Activated T-helper 2 cell treated with anti-CD3 and anti-CD28 coated beads, Interferon-gamma antibody, Interleukin-2, Interleukin-4, amounts not matched to agents 10 μg/mL and 5 μg/mL and 100 μg/mL, durations not matched to agents 14 hours and 24 hours and 36 hours (primary cell): Measurements from ENCODE around the gene CCL3. TPM values are rescaled to one million over a fixed set of nuclear protein-coding genes. Genes with fewer than 3 reads are reported as not detected.
A peak's percentile ranks its signal among the peaks of the same experiment; 100 is the strongest.
"Not testable (repeated sequence)": the region's sequence is repeated elsewhere in the genome, so short reads cannot be mapped to it uniquely, and the experiment has no call there.

ENCODE experiments used
- DNase-seq: peaks from one replicate; pipeline ENCODE4 v3.0.0; 2021; ENCODE audit warnings: low spot score
- H3K27ac Mint-ChIP-seq: one replicate; pipeline ENCODE4 v1.8.0; 2021; ENCODE audit warnings: mixed read lengths
- H3K27me3 Mint-ChIP-seq: one replicate; pipeline ENCODE4 v1.8.0; 2021; ENCODE audit warnings: low read depth, mixed read lengths
- H3K36me3 Mint-ChIP-seq: one replicate; pipeline ENCODE4 v1.8.0; 2021; ENCODE audit warnings: low read depth, mixed read lengths
- H3K4me1 Mint-ChIP-seq: one replicate; pipeline ENCODE4 v1.8.0; 2021; ENCODE audit warnings: low read depth, mixed read lengths
- H3K4me3 Mint-ChIP-seq: one replicate; pipeline ENCODE4 v1.8.0; 2021; ENCODE audit warnings: low read depth, mild to moderate bottlenecking, moderate library complexity, mixed read lengths
- H3K9me3 Mint-ChIP-seq: one replicate; pipeline ENCODE4 v1.8.0; 2021; ENCODE audit warnings: mixed read lengths
- intact Hi-C: fragments of 100-400 bp; cut with micrococcal nuclease; formaldehyde crosslinking; loops from one replicate; pipeline ENCODE4 v1.15.1; 2023
- total RNA-seq: library from RNA; stranded (reverse); gene quantifications from 2 replicates; pipeline ENCODE4 v1.2.3, GENCODE V29; 2022

The CCL3 gene
- total RNA-seq, 1 donor from 2014 or later = 218 TPM

DNA sequence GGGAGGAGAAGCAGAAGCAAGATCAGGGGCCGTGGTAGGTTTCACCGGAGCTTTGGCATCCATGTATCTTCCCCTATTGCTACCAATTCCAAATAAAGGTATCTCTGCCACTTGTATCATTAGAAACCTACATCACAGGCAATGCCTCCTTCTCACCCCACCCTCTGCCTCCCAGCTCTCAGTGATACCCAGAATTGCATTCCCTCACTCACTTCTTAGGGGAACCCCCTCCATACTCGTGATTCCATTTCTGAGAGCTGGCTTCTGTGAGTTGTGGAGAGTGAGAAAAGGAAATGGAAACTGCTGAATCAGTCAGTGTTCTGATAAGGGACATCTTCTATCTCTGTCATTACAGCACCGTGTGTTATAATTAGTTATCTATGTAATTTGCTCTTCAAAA, 2.3 kb upstream of the CCL3 start:
- DNase-seq = no peak
- peaks cover 40% of the 10 kb centered on the region for H3K4me1 Mint-ChIP-seq
- no peak overlapping the region for H3K4me3 Mint-ChIP-seq
- H3K27ac Mint-ChIP-seq = no peak overlapping the region
- H3K27me3 Mint-ChIP-seq = peaks cover 24% of the 10 kb centered on the region
- H3K36me3 Mint-ChIP-seq = no peaks in the 10 kb centered on the region
- intact Hi-C loops = loop anchor here (5.0 kb wide), 1 partner anchor 195 kb away; no protein-coding TSS in a partner anchor
- H3K9me3 Mint-ChIP-seq = no peaks in the 10 kb centered on the region

DNA sequence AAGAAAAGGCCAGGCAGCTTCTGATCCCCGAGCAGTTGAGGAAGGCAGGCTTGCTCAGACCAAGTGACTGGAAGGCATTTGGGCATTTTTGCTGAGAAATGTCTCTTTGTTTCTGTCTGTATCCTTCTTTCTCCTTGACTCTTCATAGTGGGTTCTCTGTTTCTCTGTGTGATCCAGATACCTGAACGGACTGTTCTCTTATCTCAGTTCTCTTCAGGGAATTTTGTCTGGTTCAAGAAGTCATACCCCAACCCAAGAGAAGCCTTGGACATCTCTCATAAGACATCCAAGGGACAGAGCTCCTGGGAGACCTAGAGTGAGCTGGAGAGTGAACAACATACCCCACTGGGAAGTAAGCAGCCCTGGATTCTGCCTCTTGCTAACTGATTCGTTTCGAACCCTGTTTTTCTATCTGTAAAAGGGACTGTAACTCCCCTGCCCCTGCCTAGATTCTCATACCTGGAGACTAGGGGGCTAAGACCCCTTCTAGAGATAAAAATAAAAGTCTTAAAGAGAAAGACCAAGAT, 541 bp downstream of the CCL3 start:
- DNase-seq = no peak
- Mint-ChIP-seq H3K27ac (peak overlapping the region; percentile 36), H3K4me3 (peak overlapping the region; percentile 56), H3K27me3 (peaks cover 19% of the 10 kb centered on the region), H3K4me1 (peaks cover 43% of the 10 kb centered on the region), H3K9me3 (no peaks in the 10 kb centered on the region), H3K36me3 (no peaks in the 10 kb centered on the region)
- intact Hi-C loops = no loop called here

DNA sequence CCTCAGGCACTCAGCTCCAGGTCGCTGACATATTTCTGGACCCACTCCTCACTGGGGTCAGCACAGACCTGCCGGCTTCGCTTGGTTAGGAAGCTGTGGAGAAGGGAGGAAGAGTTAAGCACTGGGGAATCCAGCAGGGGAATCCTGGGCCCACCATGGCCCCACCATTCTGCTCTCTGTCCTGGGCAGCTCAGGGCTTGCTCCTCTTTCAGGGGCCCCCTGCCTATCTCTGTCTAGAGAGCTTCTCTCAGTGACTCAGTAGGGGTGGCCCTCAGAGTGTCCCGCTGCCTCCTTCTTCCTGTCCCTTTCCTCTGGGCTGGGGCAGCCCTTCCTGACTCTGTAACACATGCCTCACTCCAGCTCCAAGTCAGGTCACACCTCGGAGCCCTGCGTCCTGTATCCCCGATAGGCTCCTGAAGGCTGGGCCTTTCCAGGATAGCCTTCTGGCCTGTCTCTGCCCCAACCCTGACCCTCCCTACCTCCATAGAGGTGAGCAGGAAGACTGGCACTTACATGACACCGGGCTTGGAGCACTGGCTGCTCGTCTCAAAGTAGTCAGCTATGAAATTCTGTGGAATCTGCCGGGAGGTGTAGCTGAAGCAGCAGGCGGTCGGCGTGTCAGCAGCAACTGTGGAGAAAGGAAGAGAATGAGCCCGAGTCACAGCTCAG, 1.1 kb downstream of the CCL3 start:
- Mint-ChIP-seq H3K9me3 (no peaks in the 10 kb centered on the region), H3K4me1 (peaks cover 43% of the 10 kb centered on the region), H3K4me3 (peak overlapping the region; percentile 56), H3K27ac (peak overlapping the region; percentile 36), H3K36me3 (no peaks in the 10 kb centered on the region), H3K27me3 (peaks cover 18% of the 10 kb centered on the region)
- intact Hi-C loops = no loop called here
- DNase-seq = no peak

DNA sequence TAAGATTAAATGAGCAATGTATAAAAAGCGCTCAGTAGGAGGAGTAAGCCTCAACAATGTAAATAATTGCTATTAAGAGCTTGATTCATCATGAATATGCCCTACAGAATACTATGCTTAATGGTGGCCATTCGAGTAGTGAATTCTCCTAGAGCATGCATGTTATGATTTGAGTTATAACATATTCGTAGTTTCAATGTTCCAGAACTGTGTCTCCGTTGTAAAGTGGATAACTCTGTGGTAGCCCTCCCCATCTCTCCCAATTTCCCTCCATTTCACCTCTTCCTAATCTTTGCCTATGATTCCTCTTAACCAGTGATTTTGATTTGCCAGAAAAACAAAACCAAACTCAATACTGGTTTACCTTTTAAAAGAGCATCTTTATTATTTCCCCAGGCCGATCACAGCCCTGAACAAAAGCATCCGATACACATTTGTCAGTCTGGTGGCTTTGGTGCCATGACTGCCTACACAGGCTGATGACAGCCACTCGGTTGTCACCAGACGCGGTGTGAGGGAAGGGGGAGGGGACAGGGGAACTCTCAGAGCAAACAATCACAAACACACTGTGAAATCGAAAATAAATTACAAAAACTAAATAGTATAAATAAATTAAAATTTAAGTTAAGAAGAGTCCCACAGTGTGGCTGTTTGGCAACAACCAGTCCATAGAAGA, 1.9 kb downstream of the CCL3 start:
- DNase-seq, H3K9me3 Mint-ChIP-seq, intact Hi-C loops, H3K4me3 Mint-ChIP-seq, H3K36me3 Mint-ChIP-seq, H3K27ac Mint-ChIP-seq: not testable (repeated sequence)
- peaks cover 47% of the 10 kb centered on the region for H3K4me1 Mint-ChIP-seq
- peaks cover 14% of the 10 kb centered on the region for H3K27me3 Mint-ChIP-seq

DNA sequence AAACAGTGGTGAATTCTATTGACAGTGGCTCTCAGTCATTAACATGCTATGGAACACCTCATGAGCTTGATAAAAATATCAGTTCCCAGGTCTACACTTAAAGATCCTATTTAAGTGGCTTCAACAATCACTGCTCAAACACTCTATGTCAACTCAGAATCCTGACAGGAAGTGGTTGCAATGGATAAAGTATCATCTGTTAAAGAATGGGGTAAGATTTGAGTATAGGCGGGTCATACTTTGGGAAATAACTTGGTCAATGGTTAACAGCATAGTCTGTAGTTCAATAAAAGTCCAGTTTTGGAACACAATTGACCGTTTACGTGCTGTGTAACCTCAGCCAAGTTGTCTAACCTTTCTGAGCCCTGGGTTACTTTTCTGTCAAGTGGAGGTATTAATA, 2.5 kb downstream of the CCL3 start:
- H3K36me3 Mint-ChIP-seq, intact Hi-C loops, H3K9me3 Mint-ChIP-seq, H3K27ac Mint-ChIP-seq, H3K4me3 Mint-ChIP-seq, DNase-seq: not testable (repeated sequence)
- Mint-ChIP-seq H3K27me3 (peaks cover 14% of the 10 kb centered on the region), H3K4me1 (peaks cover 47% of the 10 kb centered on the region)

DNA sequence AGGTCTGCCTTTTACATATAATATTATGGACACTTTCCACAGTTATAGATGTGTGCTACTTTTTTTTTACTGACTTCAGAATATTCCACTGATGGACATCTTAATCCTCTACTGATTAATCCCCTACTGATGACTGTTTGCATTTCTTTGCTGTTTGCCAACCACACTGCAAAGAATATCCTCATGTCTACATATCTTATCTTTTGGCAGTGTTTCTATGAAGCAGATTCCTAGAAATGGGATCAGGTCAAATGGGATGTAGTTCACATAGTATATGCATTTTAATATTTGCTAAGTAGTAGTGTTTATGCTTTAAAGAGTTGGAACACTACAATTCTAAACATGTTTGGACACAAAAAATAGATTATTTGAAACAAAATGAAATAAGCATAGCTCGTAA, 3.2 kb downstream of the CCL3 start:
- Mint-ChIP-seq H3K27me3 (peaks cover 13% of the 10 kb centered on the region), H3K4me1 (peaks cover 47% of the 10 kb centered on the region), H3K36me3 (no peaks in the 10 kb centered on the region), H3K4me3 (no peak overlapping the region), H3K9me3 (no peaks in the 10 kb centered on the region), H3K27ac (no peak overlapping the region)
- DNase-seq = no peak
- intact Hi-C loops = no loop called here

DNA sequence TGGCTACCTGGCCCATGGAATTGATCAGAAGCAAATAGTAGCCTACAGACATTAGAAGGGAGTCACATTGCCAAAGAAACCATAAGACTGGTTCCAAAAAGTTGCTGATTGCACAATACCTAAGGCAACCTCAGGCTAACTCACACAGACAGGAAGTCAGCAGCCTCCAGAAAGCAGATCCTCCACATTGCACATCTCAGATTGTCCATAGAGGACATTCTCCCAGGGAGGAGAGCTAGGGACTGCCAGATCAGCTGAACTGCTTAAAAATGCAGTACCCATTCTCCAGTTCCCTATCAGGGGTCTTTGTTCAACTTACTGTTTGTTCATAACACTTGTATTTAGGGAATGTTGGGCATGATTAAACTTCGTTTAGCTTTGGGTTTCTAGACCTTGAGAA, 4.2 kb downstream of the CCL3 start:
- Mint-ChIP-seq H3K27ac (no peak overlapping the region), H3K36me3 (no peaks in the 10 kb centered on the region), H3K27me3 (peaks cover 13% of the 10 kb centered on the region), H3K4me3 (no peak overlapping the region), H3K4me1 (peaks cover 47% of the 10 kb centered on the region), H3K9me3 (no peaks in the 10 kb centered on the region)
- intact Hi-C loops = no loop called here
- no peak for DNase-seq

DNA sequence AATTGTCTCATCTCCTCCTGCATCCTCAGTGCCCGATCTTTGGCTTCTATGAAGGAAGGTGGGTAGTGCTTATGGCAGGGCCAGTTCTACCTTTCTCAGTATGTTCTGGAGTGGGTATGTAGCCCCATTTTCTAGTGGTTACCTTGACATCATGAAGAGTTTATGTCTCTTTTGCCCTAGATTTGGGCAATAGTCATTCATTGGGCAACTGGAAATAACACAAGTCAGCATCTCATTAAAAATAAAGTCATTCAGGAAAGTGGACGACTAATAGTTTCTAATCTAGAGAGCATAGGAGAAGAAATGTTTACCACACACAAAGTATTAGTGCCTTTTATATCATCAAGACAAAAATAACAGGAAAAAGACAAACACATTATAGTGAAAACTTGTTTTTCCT, 6.3 kb downstream of the CCL3 start:
- peaks cover 29% of the 10 kb centered on the region for H3K4me1 Mint-ChIP-seq
- H3K36me3 Mint-ChIP-seq, intact Hi-C loops, H3K27ac Mint-ChIP-seq, H3K27me3 Mint-ChIP-seq, H3K9me3 Mint-ChIP-seq, DNase-seq, H3K4me3 Mint-ChIP-seq: not testable (repeated sequence)

DNA sequence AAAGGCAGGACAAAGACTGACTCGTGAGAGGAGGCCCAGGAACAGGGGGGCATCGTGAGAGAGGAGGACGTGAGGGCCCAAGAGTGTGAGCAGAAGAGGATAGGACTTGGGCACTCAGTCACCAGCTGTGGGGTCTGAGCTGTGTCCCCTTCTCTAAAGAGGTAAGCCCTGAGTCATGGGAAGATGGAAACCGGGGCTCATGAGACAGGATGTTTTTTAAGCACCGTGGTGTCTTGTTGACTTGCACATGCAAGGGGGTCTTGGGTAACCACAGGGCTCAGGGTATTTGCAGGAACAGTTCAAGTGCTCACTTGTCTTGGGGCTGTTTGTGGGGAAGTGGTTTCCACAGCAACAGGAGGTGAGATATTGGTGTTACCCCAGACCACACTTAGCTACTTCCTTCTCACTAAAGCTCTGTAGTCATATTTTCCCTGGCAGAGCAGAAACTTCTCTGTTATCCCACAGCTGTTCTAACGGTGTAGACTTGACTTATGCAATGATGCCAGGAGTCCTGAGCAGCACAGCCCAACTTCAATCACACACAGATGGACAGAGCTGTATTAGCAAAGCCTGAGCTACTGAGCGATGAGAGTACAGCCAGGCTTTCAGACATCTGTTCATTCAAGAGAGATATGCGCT, 7.3 kb downstream of the CCL3 start:
- Mint-ChIP-seq H3K27ac (peak overlapping the region; percentile 9), H3K27me3 (peaks cover 14% of the 10 kb centered on the region), H3K4me1 (peaks cover 29% of the 10 kb centered on the region)
- intact Hi-C loops, H3K36me3 Mint-ChIP-seq, H3K4me3 Mint-ChIP-seq, H3K9me3 Mint-ChIP-seq: not testable (repeated sequence)
- DNase-seq = peak; percentile 36

DNA sequence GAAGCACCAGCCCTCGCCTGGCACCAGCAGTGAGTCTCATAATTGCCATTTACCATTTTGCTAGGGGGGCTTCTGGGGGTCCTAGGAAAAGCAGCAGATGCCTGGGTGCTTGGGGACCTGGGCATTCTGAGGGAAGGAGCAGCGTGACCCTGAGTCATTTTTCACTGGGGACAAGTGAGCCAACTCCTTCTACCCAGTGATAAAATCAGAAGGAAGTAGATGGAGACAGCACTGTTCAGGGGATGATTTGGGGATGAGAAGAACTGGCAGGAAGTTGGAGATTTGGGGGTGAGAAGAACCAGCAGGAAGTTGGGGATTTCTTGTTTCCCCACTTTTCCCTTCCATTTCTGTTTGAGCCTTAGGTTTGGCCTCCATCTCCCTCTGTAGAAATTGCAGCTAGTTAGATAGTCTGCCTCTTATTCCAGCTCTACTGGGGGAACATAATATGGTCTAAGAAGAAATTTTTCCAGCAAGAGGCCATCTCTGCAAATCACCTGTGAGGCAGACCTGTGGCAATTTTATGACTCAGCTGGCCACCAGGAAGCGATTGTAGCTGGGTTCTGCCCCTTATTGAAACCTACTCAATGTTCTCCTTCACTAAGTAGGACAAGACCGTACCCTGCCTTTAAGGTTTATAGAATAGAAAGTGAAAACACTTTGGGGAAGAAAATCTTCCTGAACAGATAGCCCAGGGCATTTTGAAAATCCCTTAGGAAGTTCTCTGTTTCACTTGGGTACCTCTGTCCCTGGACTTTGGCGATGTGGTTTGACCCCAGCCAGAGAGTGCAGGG, 8.1 kb downstream of the CCL3 start:
- Mint-ChIP-seq H3K4me1 (peaks cover 29% of the 10 kb centered on the region), H3K27me3 (peaks cover 19% of the 10 kb centered on the region), H3K27ac (peak overlapping the region; percentile 9)
- H3K9me3 Mint-ChIP-seq, intact Hi-C loops, DNase-seq, H3K4me3 Mint-ChIP-seq, H3K36me3 Mint-ChIP-seq: not testable (repeated sequence)

DNA sequence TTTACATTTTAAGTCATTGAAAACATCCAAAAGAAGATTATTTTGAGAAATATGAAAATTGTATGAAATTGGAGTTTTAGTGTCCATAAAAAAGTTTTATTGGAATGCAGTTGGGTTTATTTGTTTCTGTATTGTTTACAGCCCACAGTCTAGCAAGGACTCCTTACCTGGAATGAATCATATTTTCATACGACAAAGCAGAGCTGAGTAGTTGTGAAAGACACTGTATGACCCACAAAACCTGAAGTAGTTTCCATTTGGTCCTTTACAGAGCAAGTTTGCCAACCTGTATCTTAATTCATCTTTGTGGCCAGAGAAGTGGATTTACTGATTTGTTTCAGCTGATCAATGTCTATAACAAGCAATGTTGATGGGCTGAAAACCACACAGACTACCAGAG, 15.6 kb downstream of the CCL3 start:
- intact Hi-C loops = loop anchor here (1.0 to 5.0 kb wide), 2 partner anchors 16 to 73 kb away; partner anchors contain the start of gene CCL3
- H3K4me1 Mint-ChIP-seq = peaks cover 12% of the 10 kb centered on the region
- H3K27ac Mint-ChIP-seq = no peak overlapping the region
- no peak for DNase-seq
- peaks cover 37% of the 10 kb centered on the region for H3K27me3 Mint-ChIP-seq
- no peaks in the 10 kb centered on the region for H3K36me3 Mint-ChIP-seq
- no peak overlapping the region for H3K4me3 Mint-ChIP-seq
- H3K9me3 Mint-ChIP-seq = no peaks in the 10 kb centered on the region

DNA sequence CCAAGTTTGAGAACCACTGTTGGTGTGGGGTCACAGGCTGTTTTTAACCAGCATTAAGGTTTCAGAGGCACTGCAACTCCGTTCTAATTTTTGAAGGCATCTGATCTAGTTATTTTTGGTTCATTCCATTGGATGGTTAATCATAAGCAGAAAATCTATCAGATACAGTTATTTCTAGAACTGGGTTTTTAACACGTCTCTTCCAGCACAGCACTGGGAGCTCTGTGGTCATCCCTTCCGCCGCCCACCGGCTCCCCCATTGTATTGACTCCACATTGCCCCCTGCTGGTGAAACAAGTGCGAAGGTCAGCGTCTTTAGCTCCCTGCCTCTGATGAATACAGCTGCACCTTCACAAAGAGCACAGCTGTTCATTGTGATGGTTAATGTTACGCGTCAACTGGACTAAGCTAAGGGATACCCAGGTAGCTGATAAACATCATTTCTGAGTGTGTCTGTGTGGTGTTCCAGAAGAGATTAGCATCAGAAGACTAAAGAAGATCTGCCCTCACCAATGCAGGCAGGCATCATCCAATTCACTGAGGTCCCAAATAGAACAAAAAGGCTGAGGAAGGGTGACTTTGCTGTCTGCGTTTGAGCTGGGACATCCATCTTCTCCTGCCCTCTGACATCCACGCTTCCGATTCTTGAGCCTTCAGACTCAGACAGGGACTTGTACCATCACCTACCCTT, 17.4 kb downstream of the CCL3 start:
- Mint-ChIP-seq H3K4me1 (peaks cover 12% of the 10 kb centered on the region), H3K27ac (no peak overlapping the region), H3K9me3 (no peaks in the 10 kb centered on the region), H3K27me3 (peaks cover 38% of the 10 kb centered on the region), H3K4me3 (no peak overlapping the region), H3K36me3 (no peaks in the 10 kb centered on the region)
- intact Hi-C loops = loop anchor here (1.0 to 5.0 kb wide), 3 partner anchors 46 to 103 kb away; no protein-coding TSS in a partner anchor
- DNase-seq = peak; percentile 44
